SK-N-SH (cell line): Measurements from ENCODE around the gene GSG1. TPM values are rescaled to one million over a fixed set of nuclear protein-coding genes. Genes with fewer than 3 reads are reported as not detected.

ENCODE experiments used
- CTCF ChIA-PET: fragments of 300-600, 350-600 bp; formaldehyde crosslinking; extraction: SDS; loops from one replicate; lab custom pipeline; 2021; lab: Yijun Ruan, JAX
- POLR2A ChIA-PET: fragments of 350-600 bp; sonication (Branson Sonifier 250); formaldehyde crosslinking; extraction: SDS; loops from one replicate; lab custom pipeline; 2020; ENCODE audit warnings: antibody characterized with exemption, inconsistent platforms; lab: Yijun Ruan, JAX
- DNase-seq: peaks from one replicate; pipeline ENCODE4 v3.0.0; 2012
- H2AFZ ChIP-seq: fragments of 200-600 bp; sonication (generic); 2 replicates; pipeline ENCODE4 v1.8.1; 2016; ENCODE audit warnings: antibody characterized with exemption, mild to moderate bottlenecking, low read depth
- H3F3A ChIP-seq: fragments of 200-600 bp; sonication (generic); replicated peaks from 2 replicates; pipeline ENCODE3; 2016; ENCODE audit warnings: antibody characterized with exemption, mild to moderate bottlenecking; ENCODE audit not compliant: insufficient read depth
- H3K27ac ChIP-seq, 2 experiments: fragments of 200-500 bp in 1 of 2; fragments of 200-600 bp in 1 of 2; sonication (Bioruptor generic) in 1 of 2; sonication (generic), shearing (Covaris generic) in 1 of 2; 2 replicates each; pipeline versions ENCODE4 v1.5.1 to v1.6.1; 2014 to 2016; ENCODE audit warnings: low read depth in 2 of 2, inconsistent platforms in 1 of 2, low read length in 1 of 2, mild to moderate bottlenecking in 1 of 2, mixed read lengths in 1 of 2
- H3K27me3 ChIP-seq: fragments of 200-600 bp; sonication (generic), shearing (Covaris generic); 2 replicates; pipeline ENCODE4 v1.6.1; 2016; ENCODE audit warnings: mixed run types; ENCODE audit not compliant: insufficient read depth
- H3K36me3 ChIP-seq, 2 experiments: fragments of 200-500 bp in 1 of 2; fragments of 200-600 bp in 1 of 2; sonication (Bioruptor generic) in 1 of 2; sonication (generic) in 1 of 2; replicated peaks in 1 of 2; 2 replicates each; pipeline versions ENCODE3 to v1.5.1; 2014 to 2016; ENCODE audit warnings: low read length in 1 of 2, mild to moderate bottlenecking in 1 of 2; ENCODE audit not compliant: insufficient read depth in 2 of 2, control insufficient read depth in 1 of 2
- H3K4me1 ChIP-seq, 2 experiments: fragments of 200-500 bp in 1 of 2; fragments of 200-600 bp in 1 of 2; sonication (Bioruptor generic) in 1 of 2; sonication (generic), shearing (Covaris generic) in 1 of 2; 2 replicates each; pipeline versions ENCODE4 v1.5.1 to v1.6.1; 2014 to 2016; ENCODE audit warnings: low read depth in 1 of 2, low read length in 1 of 2, mixed run types in 1 of 2; ENCODE audit not compliant: insufficient read depth in 2 of 2, control insufficient read depth in 1 of 2
- H3K4me2 ChIP-seq: fragments of 200-600 bp; sonication (generic), shearing (Covaris generic); 2 replicates; pipeline ENCODE4 v1.6.1; 2017; ENCODE audit warnings: mixed run types
- H3K4me3 ChIP-seq, 2 experiments: fragments of 200-500 bp in 1 of 2; fragments of 200-600 bp in 1 of 2; sonication (Bioruptor generic) in 1 of 2; sonication (generic), shearing (Covaris generic) in 1 of 2; 2 replicates each; pipeline versions ENCODE4 v1.5.1 to v1.8.1; 2014 to 2016; ENCODE audit warnings: low read depth in 2 of 2, inconsistent platforms in 1 of 2, low read length in 1 of 2, mild to moderate bottlenecking in 1 of 2, mixed read lengths in 1 of 2, moderate library complexity in 1 of 2
- H3K79me2 ChIP-seq: fragments of 200-600 bp; sonication (generic); 2 replicates; pipeline ENCODE4 v1.8.1; 2017; ENCODE audit warnings: mild to moderate bottlenecking; ENCODE audit not compliant: insufficient read depth
- H3K9ac ChIP-seq: fragments of 200-600 bp; sonication (generic); 2 replicates; pipeline ENCODE4 v1.6.1; 2017; ENCODE audit warnings: mixed run types
- H3K9me2 ChIP-seq: fragments of 200-600 bp; sonication (generic); 2 replicates; pipeline ENCODE4 v1.6.1; 2017; ENCODE audit warnings: mixed run types
- H3K9me3 ChIP-seq: fragments of 200-600 bp; sonication (generic); 2 replicates; pipeline ENCODE4 v1.6.1; 2017; ENCODE audit warnings: mixed run types, mild to moderate bottlenecking, moderate library complexity
- H4K20me1 ChIP-seq: fragments of 200-600 bp; sonication (generic); 2 replicates; pipeline ENCODE4 v1.6.1; 2017; ENCODE audit warnings: mild to moderate bottlenecking, mixed run types; ENCODE audit not compliant: insufficient read depth
- ELF1 ChIP-seq: IDR thresholded peaks from 2 replicates; pipeline ENCODE4 v1.4.0; 2012
- EP300 ChIP-seq, 2 experiments: IDR thresholded peaks; 2 replicates each; pipeline versions ENCODE4 v1.4.0 to v1.6.1; 2012; ENCODE audit warnings: borderline replicate concordance in 1 of 2, low read depth in 1 of 2, low read length in 1 of 2
- FOSL2 ChIP-seq: IDR thresholded peaks from 2 replicates; pipeline ENCODE4 v1.4.0; 2012; ENCODE audit warnings: low read depth, mild to moderate bottlenecking, moderate library complexity, borderline replicate concordance
- FOXM1 ChIP-seq: IDR thresholded peaks from 2 replicates; pipeline ENCODE4 v1.4.0; 2012; ENCODE audit warnings: low read depth, mild to moderate bottlenecking
- MEF2A ChIP-seq: IDR thresholded peaks from 2 replicates; pipeline ENCODE4 v1.4.0; 2012; ENCODE audit warnings: low read depth, borderline replicate concordance
- MXI1 ChIP-seq: IDR thresholded peaks from 2 replicates; pipeline ENCODE4 v1.6.1; 2012; ENCODE audit warnings: mild to moderate bottlenecking, low read depth, low read length, improper control_type of control experiment
- NFIC ChIP-seq: IDR thresholded peaks from 2 replicates; pipeline ENCODE4 v1.4.0; 2012; ENCODE audit warnings: borderline replicate concordance
- NRF1 ChIP-seq: IDR thresholded peaks from 2 replicates; pipeline ENCODE4 v1.6.1; 2012; ENCODE audit warnings: low read depth, mild to moderate bottlenecking, low read length
- PBX3 ChIP-seq: IDR thresholded peaks from 2 replicates; pipeline ENCODE4; 2012
- RAD21 ChIP-seq: IDR thresholded peaks from 2 replicates; pipeline ENCODE4 v1.6.1; 2012; ENCODE audit warnings: mild to moderate bottlenecking, low read length
- TAF1 ChIP-seq: IDR thresholded peaks from 2 replicates; pipeline ENCODE4 v1.6.1; 2012; ENCODE audit warnings: low read depth, mild to moderate bottlenecking, low read length, moderate library complexity, borderline replicate concordance
- TEAD4 ChIP-seq: IDR thresholded peaks from 2 replicates; pipeline ENCODE4 v1.4.0; 2012; ENCODE audit warnings: mild to moderate bottlenecking, borderline replicate concordance; ENCODE audit not compliant: insufficient read depth
- USF1 ChIP-seq: IDR thresholded peaks from 2 replicates; pipeline ENCODE4 v1.4.0; 2012; ENCODE audit warnings: low read depth, borderline replicate concordance
- USF2 ChIP-seq: fragments of 150-350 bp; IDR thresholded peaks from 2 replicates; pipeline ENCODE4 v1.6.1; 2017; ENCODE audit warnings: antibody characterized with exemption, low read length, low read depth, borderline replicate concordance
- YY1 ChIP-seq: IDR thresholded peaks from 2 replicates; pipeline ENCODE4 v1.4.0; 2012; ENCODE audit warnings: low read depth, mild to moderate bottlenecking
- ZBTB33 ChIP-seq: IDR thresholded peaks from 2 replicates; pipeline ENCODE4 v1.4.0; 2012; ENCODE audit warnings: low read depth, borderline replicate concordance
- WGBS: methylation state at CpG from one replicate; pipeline ENCODE4 v1.1.6; 2017; ENCODE audit warnings: low lambda C conversion rate; 5-methylcytosine and 5-hydroxymethylcytosine counted together
- polyA plus RNA-seq, 3 experiments: library from polyadenylated mRNA; depleted of rRNA; stranded (reverse); fragments of >200 nt; gene quantifications; 2 replicates each; pipeline ENCODE4 v1.2.3, GENCODE V29; 2012

The GSG1 gene
- polyA plus RNA-seq, 1 of the 3 experiments (the other 2 are of a cell fraction) = 0.39 TPM

- no peaks in the 10 kb centered on the region for H3K9me3 ChIP-seq
- 46% methylated on average over 4 of the region's 5 CpGs for WGBS
- no peak for DNase-seq
- no peaks in the 10 kb centered on the region for H3F3A ChIP-seq
- TF ChIP-seq MXI1 = no peak
- TF ChIP-seq EP300 (IDR thresholded peaks at IDR 0.05; ENCODE audit: borderline replicate concordance in 1 of 2, low read depth in 1 of 2, low read length in 1 of 2) = no peak
- no peak for TF ChIP-seq PBX3
- TF ChIP-seq FOXM1 = no peak
- TF ChIP-seq USF2 = no peak
- no peak for TF ChIP-seq ZBTB33
- TF ChIP-seq TAF1 = no peak
- TF ChIP-seq MEF2A = no peak
- TF ChIP-seq USF1 = no peak
- TF ChIP-seq NRF1 = no peak
- ChIA-PET POLR2A (no interaction called here), CTCF (interaction anchor here (0.9 to 1.5 kb wide), 2 partner anchors 13 to 85 kb away, joined by 3 to 4 read pairs; no protein-coding TSS in a partner anchor)
- no peak overlapping the region for H2AFZ ChIP-seq
- H4K20me1 ChIP-seq = no peaks in the 10 kb centered on the region
- no peaks in the 10 kb centered on the region for H3K9me2 ChIP-seq
- H3K79me2 ChIP-seq = no peaks in the 10 kb centered on the region
- no peak overlapping the region for H3K4me3 ChIP-seq
- H3K27me3 ChIP-seq = no peaks in the 10 kb centered on the region
- H3K9ac ChIP-seq = no peak overlapping the region
- H3K4me1 ChIP-seq = peaks cover 0 to 20% of the 10 kb centered on the region in 2 experiments; a peak in 1 of 4 replicates
- H3K4me2 ChIP-seq = no peak overlapping the region
- H3K27ac ChIP-seq = no peak overlapping the region
- H3K36me3 ChIP-seq = no peaks in the 10 kb centered on the region
Observed at GRCh38 chr12:13127444-13127843, 24.0 kb upstream of the GSG1 start.

- Histone ChIP-seq H3K4me3 (no peak overlapping the region), H3K9ac (no peak overlapping the region), H3K79me2 (no peaks in the 10 kb centered on the region), H3F3A (no peaks in the 10 kb centered on the region), H4K20me1 (no peaks in the 10 kb centered on the region), H3K9me2 (no peaks in the 10 kb centered on the region), H3K27ac (no peak overlapping the region), H3K4me1 (peaks cover 0 to 20% of the 10 kb centered on the region in 2 experiments; a peak in 1 of 4 replicates), H3K9me3 (no peaks in the 10 kb centered on the region), H2AFZ (no peak overlapping the region), H3K36me3 (no peaks in the 10 kb centered on the region), H3K4me2 (no peak overlapping the region), H3K27me3 (no peaks in the 10 kb centered on the region)
- DNase-seq = no peak
- POLR2A ChIA-PET = no interaction called here
- TF ChIP-seq YY1 (no peak), RAD21 (no peak), USF1 (no peak), ELF1 (no peak), FOSL2 (no peak), TEAD4 (no peak), PBX3 (no peak), NFIC (no peak)
- CTCF ChIA-PET = interaction anchor here (1.5 kb wide), 1 partner anchor 12 kb away, joined by 3 read pairs; no protein-coding TSS in a partner anchor
- 78% methylated on average over 3 of the region's 3 CpGs for WGBS
Observed at GRCh38 chr12:13126494-13126893, 23.0 kb upstream of the GSG1 start.
